ENCODE measurements around the gene POLR2I.

The POLR2I gene

DNA sequence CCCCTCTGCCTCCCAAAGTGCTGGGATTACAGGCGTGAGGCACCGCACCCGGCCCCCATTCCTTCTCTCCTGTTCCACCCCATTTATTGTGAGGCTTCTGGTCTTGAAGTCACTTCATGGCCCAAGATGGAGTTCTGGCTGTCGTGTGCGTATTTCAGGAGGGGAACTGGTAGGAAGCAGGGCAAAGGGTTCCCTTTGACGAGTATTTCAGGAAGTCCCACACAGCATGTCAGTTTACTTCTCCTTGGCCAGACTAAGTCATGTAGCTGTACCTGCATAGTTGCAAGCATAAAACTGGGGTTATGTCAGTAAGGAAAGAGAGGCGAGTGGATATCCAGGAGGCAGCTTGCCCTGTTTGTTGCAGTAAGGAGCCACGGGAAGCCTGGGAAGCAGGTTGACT is 49.8 kb downstream of the POLR2I start:
- DNase-seq (ENCODE audit: low read depth in 3 of 3, low spot score in 1 of 3) = no peak
